Superior temporal gyrus (tissue), 1 donor: ENCODE measurements around the gene NMNAT2.
"Not testable (repeated sequence)": the region's sequence is repeated elsewhere in the genome, so short reads cannot be mapped to it uniquely, and the experiment has no call there.

Experiments
- DNase-seq: peaks from one replicate; pipeline ENCODE4 v3.0.0-alpha.2; 2016; ENCODE audit errors: extremely low spot score

Gene NMNAT2

DNA sequence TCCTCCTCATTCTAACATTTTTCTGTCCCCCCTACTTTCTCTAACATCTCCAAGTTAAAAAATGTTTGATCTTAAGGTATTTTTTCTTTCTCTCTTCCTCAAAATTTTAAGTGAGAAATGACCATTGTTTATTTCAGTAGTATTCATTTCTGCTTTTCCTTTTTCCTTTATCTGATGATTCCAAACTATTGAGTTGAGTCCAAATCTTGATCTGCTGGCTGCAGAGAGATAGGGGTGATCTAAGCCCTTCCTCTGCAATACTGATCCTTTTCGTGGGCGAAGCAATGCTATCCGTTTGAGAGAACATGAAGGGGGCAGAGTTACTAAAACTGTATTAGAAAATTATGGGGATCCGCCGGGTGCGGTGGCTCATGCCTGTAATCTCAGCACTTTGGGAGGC, 516 bp upstream of the NMNAT2 start:
- DNase-seq: no peak

GRCh38 chr1:183416850-183417771, 1.1 kb downstream of the NMNAT2 start:
- DNase-seq: peak; percentile 56

DNA sequence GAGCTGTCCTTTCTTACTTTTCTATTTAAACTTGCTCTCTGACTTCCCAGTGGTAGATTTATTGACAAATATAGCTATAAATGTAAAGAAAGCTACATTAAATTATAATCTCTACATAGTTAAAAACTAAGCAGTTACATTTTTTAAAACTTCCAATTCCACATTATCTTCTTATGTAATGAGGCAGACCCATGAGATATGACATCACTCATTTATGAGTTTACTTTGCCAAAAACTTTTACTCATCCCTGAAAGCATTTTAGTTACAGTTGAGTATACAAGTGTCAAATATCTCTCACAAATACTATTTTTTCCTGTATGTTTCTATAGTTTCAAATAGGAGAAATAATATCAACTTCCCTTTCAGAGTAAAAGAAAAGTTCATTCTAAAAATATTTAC, 3.8 kb downstream of the NMNAT2 start:
- DNase-seq: no peak

DNA sequence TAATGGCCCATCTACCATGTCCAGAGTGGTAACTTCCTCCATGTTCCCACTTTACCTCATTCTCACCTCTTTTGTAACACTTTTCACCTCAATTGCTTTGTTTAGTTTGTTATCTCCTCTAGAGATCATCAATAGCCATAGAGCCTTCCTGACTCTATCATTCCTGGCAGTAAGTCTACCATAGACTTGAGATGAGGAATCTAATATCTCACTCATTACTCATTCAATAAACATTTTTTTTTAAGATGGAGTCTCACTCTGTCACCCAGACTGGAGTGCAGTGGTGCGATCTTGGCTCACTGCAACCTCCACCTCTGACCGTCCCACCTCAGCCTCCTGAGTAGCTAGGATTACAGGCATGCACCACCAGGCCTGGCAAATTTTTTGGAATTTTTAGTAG, 7.1 kb downstream of the NMNAT2 start:
- DNase-seq: no peak

- no peak for DNase-seq
These were observed 10.2 kb downstream of the NMNAT2 start for GRCh38 chr1:183407961-183408360.

- DNase-seq: no peak
These were observed 10.7 kb downstream of the NMNAT2 start for GRCh38 chr1:183407474-183407873.

GRCh38 chr1:183404476-183404875, 13.7 kb downstream of the NMNAT2 start:
- peak; percentile 40 for DNase-seq

DNA sequence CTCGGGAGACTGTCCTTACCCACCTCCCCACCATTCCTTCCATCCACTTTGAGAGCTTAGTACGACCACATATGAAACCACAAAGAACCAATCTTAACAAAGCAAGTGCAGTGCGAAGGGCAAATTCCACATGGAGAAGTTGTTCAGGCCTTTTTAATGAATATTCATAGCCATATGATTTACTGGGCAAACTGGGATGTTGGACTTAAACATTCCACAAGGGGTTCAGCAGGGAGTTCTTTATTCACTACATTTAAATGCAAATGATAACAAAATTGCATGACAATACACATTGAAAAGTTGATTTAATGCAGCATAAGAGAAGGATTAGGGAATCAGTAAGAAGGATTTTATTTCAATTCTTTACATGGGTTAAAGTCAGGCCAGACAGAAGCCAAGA, 14.7 kb downstream of the NMNAT2 start:
- DNase-seq: no peak

GRCh38 chr1:183401565-183401964, 16.6 kb downstream of the NMNAT2 start:
- DNase-seq: not testable (repeated sequence)

DNA sequence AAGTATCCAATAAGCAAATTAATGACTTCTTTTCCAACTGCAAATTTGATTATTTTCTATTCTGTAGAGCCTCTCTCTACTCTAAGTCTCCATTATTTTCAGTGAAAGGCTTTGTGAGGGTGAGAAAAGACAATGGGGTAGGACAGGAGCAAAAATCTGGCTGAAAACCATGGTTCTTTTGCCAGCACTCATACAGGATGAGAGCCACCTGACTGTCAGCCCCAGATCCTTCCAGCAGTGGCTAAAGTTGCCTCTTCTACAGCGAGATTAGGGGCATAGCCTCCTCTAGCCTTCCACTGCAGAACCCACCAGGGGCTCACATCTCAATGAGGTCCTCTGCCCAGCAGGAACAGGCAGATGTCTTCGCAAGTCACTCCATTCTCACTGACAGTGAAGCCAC, 23.7 kb downstream of the NMNAT2 start:
- no peak for DNase-seq

GRCh38 chr1:183391863-183392262, 26.3 kb downstream of the NMNAT2 start:
- DNase-seq: no peak

- no peak for DNase-seq
These were observed 27.6 kb downstream of the NMNAT2 start for GRCh38 chr1:183390561-183390960.

GRCh38 chr1:183388735-183389134, 29.4 kb downstream of the NMNAT2 start:
- no peak for DNase-seq

GRCh38 chr1:183385340-183386144, 32.6 kb downstream of the NMNAT2 start:
- DNase-seq: no peak

GRCh38 chr1:183379951-183380350, 38.2 kb downstream of the NMNAT2 start:
- DNase-seq: no peak

GRCh38 chr1:183375381-183375780, 42.8 kb downstream of the NMNAT2 start:
- no peak for DNase-seq

DNA sequence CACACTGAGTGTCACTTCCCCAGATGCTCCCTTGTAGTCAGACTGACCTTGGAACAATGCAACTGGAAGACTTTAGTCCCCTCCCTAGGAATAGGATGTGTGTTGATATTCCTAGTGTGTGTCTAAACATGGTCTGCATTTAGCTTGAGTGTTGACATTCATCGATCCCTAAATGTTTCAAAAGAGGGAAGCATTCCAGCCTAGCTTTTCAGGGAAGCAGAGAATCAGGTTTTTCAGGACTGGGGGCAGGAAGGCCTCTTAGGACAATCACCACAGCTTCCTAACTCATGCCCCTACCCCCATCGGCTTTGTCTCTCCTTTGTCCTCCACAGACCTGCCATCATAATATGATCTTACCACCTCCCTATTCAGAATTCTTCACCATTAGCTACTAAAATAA, 43.4 kb downstream of the NMNAT2 start:
- no peak for DNase-seq

- DNase-seq: no peak
These were observed 45.5 kb downstream of the NMNAT2 start for GRCh38 chr1:183372586-183373230.

GRCh38 chr1:183370399-183371058, 47.7 kb downstream of the NMNAT2 start:
- DNase-seq: no peak

DNA sequence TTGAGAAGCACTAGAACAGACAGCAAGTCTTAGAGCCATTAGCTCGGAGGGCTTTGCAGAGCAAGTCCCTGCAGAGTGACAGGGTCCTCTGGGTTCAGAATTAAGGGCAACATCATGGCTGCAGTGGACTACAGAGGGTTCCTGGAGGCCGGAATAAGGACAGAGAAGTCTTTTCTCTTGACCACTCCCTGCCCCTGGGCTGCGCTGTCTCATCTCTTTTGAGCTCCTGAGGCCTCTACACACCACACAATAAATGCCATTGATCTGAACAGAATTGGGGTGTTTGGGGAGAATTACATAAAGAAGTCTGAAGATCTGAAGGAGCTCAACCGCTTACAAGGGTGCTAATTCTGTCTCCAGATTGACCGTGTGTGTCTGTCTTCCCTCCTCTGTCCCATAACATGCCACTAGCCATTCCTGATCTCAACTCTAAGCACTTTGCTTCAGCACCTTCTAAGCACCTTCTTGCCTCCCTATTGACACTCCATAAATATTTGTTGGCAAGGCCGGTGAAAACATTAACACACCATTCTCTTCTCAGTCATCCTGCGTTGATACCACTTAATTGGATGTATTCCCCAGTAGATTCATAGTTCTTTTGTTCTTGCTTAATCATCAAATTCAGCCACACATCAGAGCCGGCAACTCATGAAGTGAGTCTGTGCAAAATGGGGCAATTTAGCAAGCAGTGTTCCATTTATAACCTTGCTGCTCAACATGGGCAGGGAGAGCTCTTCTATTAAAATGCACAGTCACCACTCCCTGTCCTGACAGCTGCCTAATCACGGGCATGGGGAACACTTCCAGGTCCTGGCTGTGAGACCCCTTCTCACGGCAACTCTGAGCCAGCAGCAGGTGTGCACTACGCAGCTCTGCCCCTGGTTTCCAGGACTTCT, 49.7 kb downstream of the NMNAT2 start:
- DNase-seq: peak; percentile 36

DNA sequence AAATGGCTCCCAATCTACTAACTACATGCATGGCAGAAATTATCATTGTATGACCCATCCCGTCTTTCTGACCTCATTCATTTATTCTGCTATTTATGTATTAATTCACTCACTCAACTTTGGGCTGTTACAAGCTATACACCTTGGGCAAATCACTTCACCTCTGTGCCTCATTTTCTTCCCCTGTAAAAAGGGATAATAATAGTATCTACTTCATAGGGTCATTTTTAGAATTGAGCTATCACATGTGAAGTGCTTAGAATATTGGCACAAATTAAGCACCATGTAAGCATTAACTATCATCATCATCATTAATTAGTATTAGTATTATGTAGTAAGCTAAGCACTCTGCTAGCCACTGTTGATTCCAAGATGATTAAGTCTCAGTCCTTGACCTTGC, 52.1 kb downstream of the NMNAT2 start:
- no peak for DNase-seq
